Measurements from ENCODE around the gene ZFAND3. TPM values are rescaled to one million over a fixed set of nuclear protein-coding genes. Genes with fewer than 3 reads are reported as not detected.

The ZFAND3 gene
- total RNA-seq, 2 experiments from 2014 or later: 32.3 to 37.9 TPM

- Mint-ChIP-seq H3K4me1 (ENCODE audit: low read depth) (peaks cover 50% of the 10 kb centered on the region), H3K27me3 (no peaks in the 10 kb centered on the region), H3K27ac (no peak overlapping the region), H3K4me3 (no peak overlapping the region), H3K9me3 (no peaks in the 10 kb centered on the region), H3K36me3 (ENCODE audit: low read depth) (peaks cover 7% of the 10 kb centered on the region)
- ChIA-PET POLR2A (interaction anchor here (1.0 kb wide), 1 partner anchor 30 kb away, joined by 3 read pairs; no protein-coding TSS in a partner anchor), CTCF (no interaction called here)
- no peak for TF ChIP-seq CTCF (IDR thresholded peaks at IDR 0.05)
- intact Hi-C loops (cut with micrococcal nuclease): no loop called here
- no peak for DNase-seq
- ATAC-seq: peak; percentile 66
Observed at GRCh38 chr6:37850728-37851285, 31.3 kb downstream of the ZFAND3 start.

GRCh38 chr6:37851997-37852524, 32.5 kb downstream of the ZFAND3 start:
- intact Hi-C loops (cut with micrococcal nuclease): no loop called here
- TF ChIP-seq CTCF (IDR thresholded peaks at IDR 0.05): no peak
- H3K4me3 Mint-ChIP-seq: no peak overlapping the region
- H3K9me3 Mint-ChIP-seq: no peaks in the 10 kb centered on the region
- no peak overlapping the region for H3K27ac Mint-ChIP-seq
- ChIA-PET POLR2A (no interaction called here), CTCF (no interaction called here)
- no peak for ATAC-seq
- H3K36me3 Mint-ChIP-seq (ENCODE audit: low read depth): peaks cover 12% of the 10 kb centered on the region
- H3K4me1 Mint-ChIP-seq (ENCODE audit: low read depth): peaks cover 53% of the 10 kb centered on the region
- DNase-seq: no peak
- H3K27me3 Mint-ChIP-seq: no peaks in the 10 kb centered on the region

- H3K27me3 Mint-ChIP-seq: no peaks in the 10 kb centered on the region
- no peak for DNase-seq
- H3K27ac Mint-ChIP-seq: no peak overlapping the region
- CTCF ChIA-PET: no interaction called here
- H3K9me3 Mint-ChIP-seq: no peaks in the 10 kb centered on the region
- peaks cover 59% of the 10 kb centered on the region for H3K4me1 Mint-ChIP-seq (ENCODE audit: low read depth)
- no peak for TF ChIP-seq CTCF (IDR thresholded peaks at IDR 0.05)
- intact Hi-C loops (cut with micrococcal nuclease): no loop called here
- POLR2A ChIA-PET: interaction anchor here (0.6 kb wide), 1 partner anchor 63 kb away, joined by 4 read pairs; no protein-coding TSS in a partner anchor
- no peak overlapping the region for H3K4me3 Mint-ChIP-seq
- peaks cover 12% of the 10 kb centered on the region for H3K36me3 Mint-ChIP-seq (ENCODE audit: low read depth)
- no peak for ATAC-seq
Observed at GRCh38 chr6:37856285-37856684, 36.8 kb downstream of the ZFAND3 start.

- CTCF ChIA-PET: interaction anchor here (1.1 to 2.0 kb wide), 6 partner anchors 13 to 175 kb away, joined by 3 to 9 read pairs (median 4); no protein-coding TSS in a partner anchor
- DNase-seq: no peak
- no peaks in the 10 kb centered on the region for H3K9me3 Mint-ChIP-seq
- H3K36me3 Mint-ChIP-seq (ENCODE audit: low read depth): peaks cover 16% of the 10 kb centered on the region
- peak overlapping the region; percentile 73 for H3K27ac Mint-ChIP-seq
- no peak overlapping the region for H3K4me3 Mint-ChIP-seq
- TF ChIP-seq CTCF (IDR thresholded peaks at IDR 0.05): no peak
- peaks cover 60% of the 10 kb centered on the region for H3K4me1 Mint-ChIP-seq (ENCODE audit: low read depth)
- no peaks in the 10 kb centered on the region for H3K27me3 Mint-ChIP-seq
- intact Hi-C loops (cut with micrococcal nuclease): no loop called here
- ATAC-seq: peak; percentile 80
- POLR2A ChIA-PET: interaction anchor here (1.3 kb wide), 1 partner anchor 9 kb away, joined by 4 read pairs; no protein-coding TSS in a partner anchor
Observed at GRCh38 chr6:37858363-37858762, 38.8 kb downstream of the ZFAND3 start.

- intact Hi-C loops (cut with micrococcal nuclease): no loop called here
- ATAC-seq: no peak
Observed at GRCh38 chr6:37860226-37860839, 40.8 kb downstream of the ZFAND3 start.

More at GRCh38 chr6:37860226-37860839, 40.8 kb downstream of the ZFAND3 start:
- POLR2A ChIA-PET: no interaction called here
- TF ChIP-seq CTCF (IDR thresholded peaks at IDR 0.05): peak; percentile 77
- H3K27me3 Mint-ChIP-seq: no peaks in the 10 kb centered on the region
- CTCF ChIA-PET: no interaction called here
- H3K27ac Mint-ChIP-seq: no peak overlapping the region
- H3K36me3 Mint-ChIP-seq (ENCODE audit: low read depth): peaks cover 14% of the 10 kb centered on the region
- DNase-seq: peak; percentile 24
- H3K4me3 Mint-ChIP-seq: no peak overlapping the region
- H3K9me3 Mint-ChIP-seq: no peaks in the 10 kb centered on the region
- H3K4me1 Mint-ChIP-seq (ENCODE audit: low read depth): peaks cover 62% of the 10 kb centered on the region

Measured in activated CD8-positive, alpha-beta T cell treated with anti-CD3 and anti-CD28 coated beads for 36 hours (primary cell).